Cardiac fibroblast (primary cell): ENCODE data around the gene IQGAP3.

Experiments
- DNase-seq, 2 donors: peaks; one replicate each; pipeline versions ENCODE4 v3.0.0 to v3.0.0-alpha.2; 2010; ENCODE audit warnings: low read depth in 2 of 2
- H3K4me3 ChIP-seq, 2 donors: replicated peaks in 1 of 2; 1 replicate in 1 of 2; 2 replicates in 1 of 2; pipeline ENCODE4 v1.5.1; 2011; ENCODE audit warnings: low read depth in 2 of 2, low read length in 2 of 2, mild to moderate bottlenecking in 2 of 2, moderate library complexity in 1 of 2
- CTCF ChIP-seq: IDR thresholded peaks from one replicate; pipeline ENCODE4 v1.5.1; 2011; ENCODE audit warnings: low read depth, mild to moderate bottlenecking, low read length, inconsistent platforms

The IQGAP3 gene

GRCh38 chr1:156599811-156600210 lies 27.4 kb upstream of the IQGAP3 start:
- peak; percentile 8 for TF ChIP-seq CTCF
- no peak overlapping the region for H3K4me3 ChIP-seq
- peak in 1 of 2 donors; percentile 30 for DNase-seq

GRCh38 chr1:156598731-156599432 lies 26.5 kb upstream of the IQGAP3 start:
- H3K4me3 ChIP-seq, result no peak overlapping the region
- no peak for DNase-seq
- no peak for TF ChIP-seq CTCF

GRCh38 chr1:156598125-156598524 lies 25.8 kb upstream of the IQGAP3 start:
- no peak overlapping the region for H3K4me3 ChIP-seq
- no peak for DNase-seq
- no peak for TF ChIP-seq CTCF

- no peak overlapping the region for H3K4me3 ChIP-seq
These were observed 24.1 kb upstream of the IQGAP3 start for GRCh38 chr1:156596426-156596825.

GRCh38 chr1:156595016-156595415 lies 22.7 kb upstream of the IQGAP3 start:
- no peak overlapping the region for H3K4me3 ChIP-seq
- DNase-seq, result no peak
- TF ChIP-seq CTCF, result no peak

More at GRCh38 chr1:156596426-156596825, 24.1 kb upstream of the IQGAP3 start:
- no peak for TF ChIP-seq CTCF
- DNase-seq, result no peak

- no peak for DNase-seq
- H3K4me3 ChIP-seq, result no peak overlapping the region
- TF ChIP-seq CTCF, result no peak
These were observed 21.8 kb upstream of the IQGAP3 start for GRCh38 chr1:156594190-156594589.

- no peak overlapping the region for H3K4me3 ChIP-seq
- TF ChIP-seq CTCF, result no peak
- DNase-seq, result no peak
These were observed 21.3 kb upstream of the IQGAP3 start for GRCh38 chr1:156593661-156593989.
